Neutrophil (primary cell): ENCODE results near the gene COMMD3.

ENCODE experiments used
- H3K27ac ChIP-seq: fragments of 200-600 bp; sonication (generic); 2 replicates; pipeline ENCODE4 v1.5.1; 2016; ENCODE audit warnings: mild to moderate bottlenecking, moderate library complexity
- H3K27me3 ChIP-seq: fragments of 200-600 bp; sonication (generic); 2 replicates; pipeline ENCODE4 v1.6.0; 2016; ENCODE audit warnings: mild to moderate bottlenecking
- H3K36me3 ChIP-seq: fragments of 200-600 bp; sonication (generic); 2 replicates; pipeline ENCODE4 v1.5.1; 2017
- H3K4me1 ChIP-seq, 2 experiments: fragments of 200-600 bp in 1 of 2; sonication (generic) in 1 of 2; 1 replicate in 1 of 2; 2 replicates in 1 of 2; pipeline versions ENCODE4 v1.5.1 to v1.6.1; 2013 to 2016; ENCODE audit warnings: low read depth in 1 of 2, low read length in 1 of 2, mild to moderate bottlenecking in 1 of 2, moderate library complexity in 1 of 2; ENCODE audit not compliant: control insufficient read depth in 1 of 2, insufficient read depth in 1 of 2
- H3K4me3 ChIP-seq, 2 experiments: fragments of 200-600 bp in 1 of 2; sonication (generic) in 1 of 2; 1 replicate in 1 of 2; 2 replicates in 1 of 2; pipeline ENCODE4 v1.5.1; 2013 to 2016; ENCODE audit warnings: low read depth in 1 of 2, low read length in 1 of 2, mild to moderate bottlenecking in 1 of 2, moderate library complexity in 1 of 2
- H3K9me3 ChIP-seq: fragments of 200-600 bp; sonication (generic); 2 replicates; pipeline ENCODE4 v1.5.1; 2016
- CTCF ChIP-seq: fragments of 200-600 bp; sonication (generic); IDR thresholded peaks from 2 replicates; pipeline ENCODE4 v1.5.1; 2016; ENCODE audit warnings: antibody characterized with exemption

Gene COMMD3

GRCh38 chr10:22366435-22366703, 50.2 kb downstream of the COMMD3 start:
- no peak overlapping the region for H3K27ac ChIP-seq
- no peaks in the 10 kb centered on the region for H3K27me3 ChIP-seq
- H3K9me3 ChIP-seq = no peaks in the 10 kb centered on the region
- H3K4me1 ChIP-seq = peaks cover 5 to 8% of the 10 kb centered on the region in 2 experiments
- H3K36me3 ChIP-seq = no peaks in the 10 kb centered on the region
- no peak for TF ChIP-seq CTCF
- no peak overlapping the region for H3K4me3 ChIP-seq

GRCh38 chr10:22366771-22367170, 50.6 kb downstream of the COMMD3 start:
- H3K27me3 ChIP-seq = no peaks in the 10 kb centered on the region

GRCh38 chr10:22367471-22367870, 51.3 kb downstream of the COMMD3 start:
- no peaks in the 10 kb centered on the region for H3K27me3 ChIP-seq
- no peak for TF ChIP-seq CTCF
- H3K36me3 ChIP-seq = no peaks in the 10 kb centered on the region
- H3K9me3 ChIP-seq = no peaks in the 10 kb centered on the region
- H3K4me3 ChIP-seq = no peak overlapping the region
- H3K27ac ChIP-seq = no peak overlapping the region
- peaks cover 5 to 8% of the 10 kb centered on the region in 2 experiments for H3K4me1 ChIP-seq

More at GRCh38 chr10:22366771-22367170, 50.6 kb downstream of the COMMD3 start:
- Histone ChIP-seq H3K4me1 (peaks cover 5 to 8% of the 10 kb centered on the region in 2 experiments), H3K4me3 (no peak overlapping the region), H3K27ac (no peak overlapping the region), H3K9me3 (no peaks in the 10 kb centered on the region), H3K36me3 (no peaks in the 10 kb centered on the region)
- TF ChIP-seq CTCF = no peak

GRCh38 chr10:22368402-22368801, 52.2 kb downstream of the COMMD3 start:
- peaks cover 5 to 8% of the 10 kb centered on the region in 2 experiments for H3K4me1 ChIP-seq
- TF ChIP-seq CTCF = no peak

GRCh38 chr10:22368981-22369380, 52.8 kb downstream of the COMMD3 start:
- TF ChIP-seq CTCF = no peak
- Histone ChIP-seq H3K27me3 (no peaks in the 10 kb centered on the region), H3K36me3 (no peaks in the 10 kb centered on the region), H3K4me3 (no peak overlapping the region), H3K27ac (no peak overlapping the region), H3K4me1 (peaks cover 5 to 8% of the 10 kb centered on the region in 2 experiments), H3K9me3 (no peaks in the 10 kb centered on the region)

More at GRCh38 chr10:22368402-22368801, 52.2 kb downstream of the COMMD3 start:
- no peaks in the 10 kb centered on the region for H3K36me3 ChIP-seq
- no peak overlapping the region for H3K27ac ChIP-seq
- no peaks in the 10 kb centered on the region for H3K27me3 ChIP-seq
- no peaks in the 10 kb centered on the region for H3K9me3 ChIP-seq
- no peak overlapping the region for H3K4me3 ChIP-seq

- Histone ChIP-seq H3K27me3 (no peaks in the 10 kb centered on the region), H3K36me3 (no peaks in the 10 kb centered on the region), H3K9me3 (no peaks in the 10 kb centered on the region), H3K4me3 (no peak overlapping the region), H3K4me1 (peaks cover 5 to 8% of the 10 kb centered on the region in 2 experiments), H3K27ac (no peak overlapping the region)
- no peak for TF ChIP-seq CTCF
Measured at GRCh38 chr10:22369434-22370072, 53.4 kb downstream of the COMMD3 start.
